Measurements from ENCODE around the gene KDM6B.

- TF ChIP-seq, protein P1, sequence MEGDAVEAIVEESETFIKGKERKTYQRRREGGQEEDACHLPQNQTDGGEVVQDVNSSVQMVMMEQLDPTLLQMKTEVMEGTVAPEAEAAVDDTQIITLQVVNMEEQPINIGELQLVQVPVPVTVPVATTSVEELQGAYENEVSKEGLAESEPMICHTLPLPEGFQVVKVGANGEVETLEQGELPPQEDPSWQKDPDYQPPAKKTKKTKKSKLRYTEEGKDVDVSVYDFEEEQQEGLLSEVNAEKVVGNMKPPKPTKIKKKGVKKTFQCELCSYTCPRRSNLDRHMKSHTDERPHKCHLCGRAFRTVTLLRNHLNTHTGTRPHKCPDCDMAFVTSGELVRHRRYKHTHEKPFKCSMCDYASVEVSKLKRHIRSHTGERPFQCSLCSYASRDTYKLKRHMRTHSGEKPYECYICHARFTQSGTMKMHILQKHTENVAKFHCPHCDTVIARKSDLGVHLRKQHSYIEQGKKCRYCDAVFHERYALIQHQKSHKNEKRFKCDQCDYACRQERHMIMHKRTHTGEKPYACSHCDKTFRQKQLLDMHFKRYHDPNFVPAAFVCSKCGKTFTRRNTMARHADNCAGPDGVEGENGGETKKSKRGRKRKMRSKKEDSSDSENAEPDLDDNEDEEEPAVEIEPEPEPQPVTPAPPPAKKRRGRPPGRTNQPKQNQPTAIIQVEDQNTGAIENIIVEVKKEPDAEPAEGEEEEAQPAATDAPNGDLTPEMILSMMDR (IDR thresholded peaks at IDR 0.05), result peak in 2 of 5 experiments; percentile 25 to 40
- peak; percentile 70 to 87 for TF ChIP-seq POLR2A (IDR thresholded peaks at IDR 0.05)
These were observed 10.5 kb downstream of the KDM6B start for GRCh38 chr17:7844292-7845154.
